ENCODE results near the gene RASEF. TPM values are rescaled to one million over a fixed set of nuclear protein-coding genes. Genes with fewer than 3 reads are reported as not detected.
"Not testable (repeated sequence)": the region's sequence is repeated elsewhere in the genome, so short reads cannot be mapped to it uniquely, and the experiment has no call there.

Gene RASEF
- total RNA-seq (2014; rRNA removed; shearing (Covaris generic); ENCODE audit: low replicate concordance), result 3.8 and 7.0 TPM in 2 replicates

DNA sequence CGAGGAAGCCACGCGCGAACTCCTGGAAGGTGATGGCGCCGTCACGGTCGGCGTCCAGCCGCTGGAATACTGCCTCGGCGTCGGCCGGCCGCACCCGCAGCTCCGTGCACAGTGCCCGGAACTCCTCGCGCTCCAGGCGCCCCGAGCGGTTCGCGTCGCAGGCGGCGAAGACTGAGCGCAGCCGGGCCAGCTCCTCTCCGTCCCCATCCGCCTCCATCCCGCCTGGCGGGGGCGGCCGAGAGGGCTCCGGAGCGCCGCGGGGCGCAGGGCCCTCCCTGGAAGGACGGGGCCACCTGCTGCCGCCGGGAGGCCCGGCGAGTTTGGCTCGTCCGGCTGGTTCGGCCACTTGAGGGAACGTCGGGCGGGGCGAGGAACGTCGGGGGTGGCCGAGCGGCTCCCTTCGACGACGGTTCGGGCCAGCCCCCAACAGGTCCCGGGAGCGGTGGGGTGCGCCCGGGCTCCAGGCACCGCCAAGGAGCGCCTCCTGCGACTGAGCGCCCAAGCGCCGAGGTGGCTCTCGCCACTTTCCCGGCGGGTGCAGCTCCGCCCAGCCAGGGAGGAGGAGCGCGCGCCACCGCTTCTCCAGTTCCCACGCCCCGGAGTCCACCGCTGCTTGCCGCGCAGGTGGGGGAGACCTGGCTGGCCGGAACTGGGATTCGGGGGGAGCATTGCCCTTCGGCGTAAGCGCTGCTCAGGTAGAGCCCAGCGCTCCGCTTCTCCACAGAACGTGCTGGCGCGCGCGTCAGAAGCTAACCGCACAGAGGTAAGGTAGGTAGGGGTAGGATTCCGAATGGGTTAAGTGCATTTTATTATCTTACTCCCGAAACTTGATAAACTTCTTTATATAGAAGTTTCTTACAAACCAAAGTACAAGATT lies at the start of gene RASEF:
Gene RASEF (minus strand): TSS at position 492 of the 877 bp plus-strand sequence. CDS start 275 bp downstream, at position 217.
- DNase-seq (ENCODE audit: low read depth), result peak; percentile 74
- in situ Hi-C loops (cut with HindIII; ENCODE audit: low pct_unique_long_range_greater_than_20kb, low sequenced_read_pairs), result no loop called here

DNA sequence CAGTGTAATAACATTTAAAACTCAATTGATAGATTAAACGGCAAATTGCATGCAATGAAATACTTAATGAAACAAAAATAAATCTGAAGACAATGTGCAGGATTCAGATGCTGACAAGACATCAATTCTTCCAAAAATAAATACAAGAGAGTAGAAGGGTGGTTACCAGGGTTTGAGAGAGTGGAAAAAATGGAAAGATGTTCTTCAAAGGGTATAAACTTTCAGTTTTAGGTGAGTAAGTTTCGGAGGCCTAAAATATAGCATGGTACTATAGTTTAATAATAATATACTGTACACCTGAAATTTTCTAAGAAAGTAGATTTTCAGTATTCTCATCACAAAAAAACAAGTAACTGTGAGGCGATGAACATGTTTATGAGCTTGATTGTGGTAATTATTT lies 48.2 kb upstream of the RASEF start:
- in situ Hi-C loops (cut with HindIII; ENCODE audit: low pct_unique_long_range_greater_than_20kb, low sequenced_read_pairs), result no loop called here
- DNase-seq (ENCODE audit: low read depth), result no peak

DNA sequence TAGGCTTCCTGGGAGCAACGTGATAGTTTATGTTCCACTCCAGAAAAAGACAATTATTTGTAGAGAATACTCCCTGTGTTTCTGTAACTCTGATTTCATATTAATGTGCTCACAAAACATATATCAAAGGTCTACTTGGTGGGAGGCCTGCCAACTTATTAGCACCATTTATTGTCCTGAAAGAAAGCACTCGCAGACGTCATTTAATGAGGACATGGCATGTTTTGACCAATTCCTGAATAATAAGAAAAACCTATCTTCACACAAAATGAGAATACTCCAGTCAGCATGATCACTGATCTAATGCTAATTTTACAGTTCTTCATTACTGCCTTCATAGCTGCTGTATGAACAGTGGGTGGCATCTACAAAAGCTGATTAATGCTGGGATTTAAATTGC lies 46.4 kb upstream of the RASEF start:
- no peak for DNase-seq (ENCODE audit: low read depth)
- in situ Hi-C loops (cut with HindIII; ENCODE audit: low pct_unique_long_range_greater_than_20kb, low sequenced_read_pairs), result no loop called here

DNA sequence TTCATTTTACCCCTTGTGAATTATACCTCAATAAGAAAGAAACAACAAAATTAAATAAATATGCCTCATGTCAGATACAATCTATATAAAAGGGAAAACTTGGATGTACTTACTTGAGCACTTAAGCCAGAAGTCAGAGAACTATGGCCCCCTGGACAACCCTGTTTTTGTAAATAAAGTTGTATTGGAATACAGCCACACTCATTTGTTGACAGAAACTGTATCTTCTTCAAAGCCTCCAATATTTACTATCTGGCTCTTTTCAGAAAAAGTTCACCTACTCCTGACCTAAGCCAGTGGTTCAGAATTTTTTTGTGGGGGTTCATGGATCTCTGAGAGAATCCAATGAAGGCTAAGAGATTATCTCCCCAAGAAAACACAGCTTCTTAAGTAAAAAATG lies 45.3 kb upstream of the RASEF start:
- DNase-seq (ENCODE audit: low read depth), result no peak
- in situ Hi-C loops (cut with HindIII; ENCODE audit: low pct_unique_long_range_greater_than_20kb, low sequenced_read_pairs), result no loop called here

DNA sequence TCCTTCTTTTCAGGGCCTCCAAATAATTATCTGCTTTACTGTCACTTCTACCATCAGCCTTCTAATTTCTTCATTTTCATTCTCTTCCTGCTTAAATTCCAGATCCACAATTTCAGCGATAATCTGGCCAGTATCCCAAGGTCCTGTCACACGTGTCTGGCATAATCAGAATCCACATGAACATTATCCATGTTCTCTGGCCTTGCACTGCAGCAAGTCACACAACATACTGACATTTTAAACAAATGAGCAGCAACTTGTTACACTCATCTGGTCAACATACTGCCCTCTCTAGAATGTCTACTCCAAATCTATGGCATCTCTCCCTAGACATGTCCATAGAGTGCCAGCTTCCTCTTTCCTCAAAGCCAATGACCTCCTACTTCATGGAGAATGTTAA lies 43.8 kb upstream of the RASEF start:
- in situ Hi-C loops (cut with HindIII; ENCODE audit: low pct_unique_long_range_greater_than_20kb, low sequenced_read_pairs), result no loop called here

DNA sequence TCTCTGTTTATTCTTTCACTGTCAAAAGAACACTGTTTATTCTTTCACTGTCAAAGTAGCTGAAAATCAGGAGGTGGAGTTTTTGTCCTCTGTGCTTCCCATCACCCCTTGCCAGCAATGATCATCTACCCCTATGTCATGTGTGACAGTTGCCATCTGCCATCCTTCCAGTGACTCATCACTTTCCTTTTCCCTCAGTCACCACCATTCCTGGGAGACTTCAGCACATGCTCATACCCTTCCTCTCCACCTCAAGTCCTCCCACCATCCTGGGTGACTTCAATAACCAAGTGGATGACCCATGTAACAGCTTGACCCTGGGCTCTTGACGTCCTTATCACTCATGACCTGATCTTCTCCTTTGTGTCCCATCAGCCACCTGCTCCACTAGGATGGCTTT lies 43.3 kb upstream of the RASEF start:
- in situ Hi-C loops (cut with HindIII; ENCODE audit: low pct_unique_long_range_greater_than_20kb, low sequenced_read_pairs), result no loop called here
- peak; percentile 3 for DNase-seq (ENCODE audit: low read depth)

More for the DNA sequence above, 43.8 kb upstream of the RASEF start:
- DNase-seq (ENCODE audit: low read depth), result no peak

DNA sequence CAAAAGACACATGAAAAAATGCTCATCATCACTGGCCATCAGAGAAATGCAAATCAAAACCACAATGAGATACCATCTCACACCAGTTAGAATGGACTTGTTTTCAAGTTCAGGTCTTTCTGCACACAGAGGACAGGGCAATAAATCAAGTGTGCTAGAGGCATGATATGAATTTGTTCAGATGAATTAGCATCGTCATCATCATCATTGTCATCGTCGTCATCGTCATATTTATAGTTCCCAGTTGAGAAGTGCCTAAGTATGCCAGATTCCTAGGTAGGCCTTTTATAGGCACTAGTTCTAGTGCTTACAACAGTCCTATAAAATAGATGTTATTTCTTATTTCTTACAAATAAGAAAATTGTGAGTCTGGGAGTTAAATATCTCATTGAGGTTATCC lies 34.7 kb upstream of the RASEF start:
- in situ Hi-C loops (cut with HindIII; ENCODE audit: low pct_unique_long_range_greater_than_20kb, low sequenced_read_pairs), result no loop called here
- DNase-seq (ENCODE audit: low read depth), result no peak

DNA sequence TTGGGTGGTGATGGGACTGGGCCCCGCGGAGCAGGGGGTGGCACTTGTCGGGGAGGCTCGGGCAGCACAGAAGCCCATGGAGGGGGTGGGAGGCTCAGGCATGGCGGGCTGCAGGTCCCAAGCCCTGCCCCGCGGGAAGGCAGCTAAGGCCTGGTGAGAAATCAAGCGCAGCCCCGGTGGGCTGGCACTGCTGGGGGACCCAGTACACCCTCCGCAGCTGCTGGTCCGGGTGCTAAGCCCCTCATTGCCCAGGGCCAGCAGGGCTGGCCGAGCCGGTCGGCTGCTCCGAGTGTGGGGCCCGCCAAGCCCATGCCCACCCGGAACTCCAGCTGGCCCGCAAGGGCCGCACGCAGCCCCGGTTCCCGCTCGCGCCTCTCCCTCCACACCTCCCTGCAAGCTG lies 30.4 kb upstream of the RASEF start:
- DNase-seq (ENCODE audit: low read depth); in situ Hi-C loops (cut with HindIII; ENCODE audit: low pct_unique_long_range_greater_than_20kb, low sequenced_read_pairs): not testable (repeated sequence)

DNA sequence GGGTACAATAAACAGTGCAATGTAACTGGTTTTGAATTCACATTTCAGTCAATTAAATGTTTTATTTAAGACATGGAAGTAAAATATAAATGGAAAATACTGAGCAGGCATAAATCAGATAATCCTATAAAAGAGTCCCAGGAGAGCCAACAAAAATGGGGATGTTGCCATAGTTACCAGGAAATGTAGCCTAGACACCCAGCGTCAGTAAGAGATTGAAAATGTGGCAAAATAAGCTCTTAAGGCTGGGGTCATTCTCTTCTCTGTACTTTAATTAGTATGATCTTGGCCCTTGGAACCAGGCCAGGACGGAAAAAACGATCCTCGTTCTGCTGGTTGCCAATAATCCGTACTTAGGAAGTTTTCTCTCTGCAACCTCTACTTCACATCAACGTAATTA lies 18.9 kb upstream of the RASEF start:
- in situ Hi-C loops (cut with HindIII; ENCODE audit: low pct_unique_long_range_greater_than_20kb, low sequenced_read_pairs), result no loop called here
- DNase-seq (ENCODE audit: low read depth), result no peak

DNA sequence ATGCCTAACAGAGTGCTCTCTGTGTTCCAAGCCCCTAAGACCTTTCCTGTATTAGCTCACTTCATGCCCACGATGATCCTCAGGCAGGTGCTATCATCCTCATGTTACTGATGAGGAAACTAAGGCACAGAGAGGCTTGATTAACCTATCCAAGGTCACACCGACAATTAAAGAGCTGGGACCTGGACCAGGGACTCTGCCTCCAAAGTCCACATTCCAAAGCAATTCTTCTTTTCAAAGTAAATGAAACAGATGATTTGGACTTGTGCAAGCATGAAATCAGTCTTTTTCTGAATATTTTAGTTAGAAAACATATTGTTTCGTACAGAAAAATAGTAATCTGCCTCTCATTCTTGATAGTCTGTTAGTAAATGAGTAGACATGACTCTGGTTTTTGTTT lies 18.1 kb upstream of the RASEF start:
- no peak for DNase-seq (ENCODE audit: low read depth)
- in situ Hi-C loops (cut with HindIII; ENCODE audit: low pct_unique_long_range_greater_than_20kb, low sequenced_read_pairs), result no loop called here

DNA sequence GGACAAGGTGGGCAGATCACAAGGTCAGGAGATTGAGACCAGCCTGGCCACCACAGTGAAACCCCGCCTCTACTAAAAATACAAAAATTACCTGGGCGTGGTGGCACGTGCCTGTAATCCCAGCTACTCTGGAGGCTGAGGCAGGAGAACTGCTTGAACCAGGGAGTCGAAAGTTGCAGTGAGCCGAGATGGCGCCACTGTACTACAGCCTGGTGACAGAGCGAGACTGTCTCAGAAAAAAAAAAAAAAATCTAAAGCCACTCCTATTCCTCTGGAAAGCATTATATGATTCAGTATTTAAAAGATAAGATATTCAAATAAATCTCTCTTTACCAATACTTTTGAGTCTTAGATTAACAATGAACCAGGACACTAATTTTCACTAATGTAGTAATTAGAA lies 13.0 kb upstream of the RASEF start:
- in situ Hi-C loops (cut with HindIII; ENCODE audit: low pct_unique_long_range_greater_than_20kb, low sequenced_read_pairs), result not testable (repeated sequence)

DNA sequence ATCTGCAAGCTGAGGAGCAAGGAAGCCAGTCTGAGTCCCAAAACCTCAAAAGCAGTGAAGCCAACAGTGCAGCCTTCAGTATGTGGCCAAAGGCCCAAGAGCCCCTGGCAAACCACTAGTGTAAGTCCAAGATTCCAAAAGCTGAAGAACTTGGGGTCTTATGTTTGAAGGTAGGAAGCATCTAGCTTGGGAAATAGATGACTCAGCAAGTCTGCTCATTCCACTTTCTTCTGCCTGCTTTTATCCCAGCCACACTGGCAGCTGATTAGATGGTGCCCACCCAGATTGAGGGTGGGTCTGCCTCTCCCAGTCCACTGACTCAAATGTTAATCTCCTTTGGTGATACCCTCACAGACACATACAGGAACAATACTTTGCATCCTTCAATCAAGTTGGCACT lies 9.6 kb upstream of the RASEF start:
- DNase-seq (ENCODE audit: low read depth); in situ Hi-C loops (cut with HindIII; ENCODE audit: low pct_unique_long_range_greater_than_20kb, low sequenced_read_pairs): not testable (repeated sequence)

More for the DNA sequence above, 13.0 kb upstream of the RASEF start:
- not testable (repeated sequence) for DNase-seq (ENCODE audit: low read depth)

DNA sequence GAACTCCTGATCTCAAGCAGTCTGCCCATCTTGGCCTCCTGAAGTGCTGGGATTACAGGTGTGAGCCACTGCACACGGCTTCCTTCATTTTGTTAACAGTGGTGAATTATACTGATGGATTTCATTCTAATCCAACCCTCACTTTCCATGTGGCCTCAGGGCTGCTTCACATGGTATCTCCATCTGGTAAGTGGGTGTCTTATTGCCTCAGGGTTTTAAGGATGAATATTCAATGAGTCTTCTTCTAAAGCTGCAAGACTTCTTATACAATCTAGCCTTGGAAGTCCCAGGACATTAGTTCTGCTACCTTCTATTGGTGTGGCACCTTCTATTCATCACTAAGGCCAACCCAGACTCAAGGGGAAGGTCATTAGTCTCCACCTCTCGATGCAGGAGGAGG lies 8.7 kb upstream of the RASEF start:
- DNase-seq (ENCODE audit: low read depth), result no peak
- in situ Hi-C loops (cut with HindIII; ENCODE audit: low pct_unique_long_range_greater_than_20kb, low sequenced_read_pairs), result no loop called here

DNA sequence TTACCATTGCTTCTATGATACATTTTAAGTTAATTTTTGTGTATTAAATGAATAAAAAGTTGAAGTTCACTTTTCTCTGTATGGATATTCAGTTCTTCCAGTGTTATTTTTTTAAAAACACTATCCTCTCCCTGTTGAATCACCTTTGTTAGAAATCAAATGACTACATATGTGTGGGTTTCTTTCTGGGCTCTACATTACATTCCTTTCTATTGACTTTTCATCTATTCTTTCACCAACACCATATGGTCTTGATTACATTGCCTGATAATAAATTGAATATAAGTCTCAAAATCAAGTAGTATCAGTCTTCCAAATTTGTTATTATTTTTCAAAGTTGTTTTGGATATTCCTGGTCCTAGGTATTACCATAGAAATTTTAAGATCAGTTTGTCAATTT lies 7.3 kb upstream of the RASEF start:
- no peak for DNase-seq (ENCODE audit: low read depth)
- in situ Hi-C loops (cut with HindIII; ENCODE audit: low pct_unique_long_range_greater_than_20kb, low sequenced_read_pairs), result no loop called here

DNA sequence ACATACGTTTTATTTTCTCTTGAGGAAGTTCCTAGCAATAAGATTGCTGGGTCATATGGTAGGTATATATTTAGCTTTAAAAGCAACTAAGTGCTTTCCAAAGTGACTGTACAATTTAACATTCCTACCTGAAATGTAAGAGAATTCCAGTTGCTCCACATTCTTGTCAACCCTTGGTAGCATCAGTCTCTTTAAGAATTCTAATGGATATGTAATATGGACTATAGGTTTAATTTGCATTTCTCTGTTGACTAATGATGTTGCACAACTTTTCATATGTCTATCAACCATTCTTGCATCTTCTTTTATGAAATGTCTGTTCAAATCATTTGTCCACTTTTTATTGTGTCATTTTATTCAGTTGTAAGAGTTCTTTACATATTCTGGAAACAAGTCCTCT lies 6.7 kb upstream of the RASEF start:
- in situ Hi-C loops (cut with HindIII; ENCODE audit: low pct_unique_long_range_greater_than_20kb, low sequenced_read_pairs), result no loop called here
- DNase-seq (ENCODE audit: low read depth), result no peak

DNA sequence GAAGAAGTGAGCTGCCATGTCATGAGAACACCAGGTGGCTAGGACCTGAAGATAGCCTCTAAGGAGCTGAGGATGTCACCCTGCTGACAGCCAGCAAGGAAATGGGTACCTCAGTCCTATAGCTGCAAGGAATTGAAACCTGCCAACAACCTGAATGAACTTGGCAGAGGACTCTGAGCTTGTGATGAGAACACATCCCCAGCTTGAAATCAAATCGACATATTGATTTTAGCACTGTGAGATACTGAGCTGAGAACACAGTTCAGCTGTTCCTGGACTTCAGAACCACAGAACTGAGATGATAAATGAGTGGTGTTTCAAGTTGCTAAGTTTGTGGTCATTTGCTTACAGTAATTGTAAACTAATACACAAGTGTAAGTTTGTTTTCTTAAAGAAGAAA lies 5.5 kb upstream of the RASEF start:
- DNase-seq (ENCODE audit: low read depth), result no peak
- in situ Hi-C loops (cut with HindIII; ENCODE audit: low pct_unique_long_range_greater_than_20kb, low sequenced_read_pairs), result no loop called here

DNA sequence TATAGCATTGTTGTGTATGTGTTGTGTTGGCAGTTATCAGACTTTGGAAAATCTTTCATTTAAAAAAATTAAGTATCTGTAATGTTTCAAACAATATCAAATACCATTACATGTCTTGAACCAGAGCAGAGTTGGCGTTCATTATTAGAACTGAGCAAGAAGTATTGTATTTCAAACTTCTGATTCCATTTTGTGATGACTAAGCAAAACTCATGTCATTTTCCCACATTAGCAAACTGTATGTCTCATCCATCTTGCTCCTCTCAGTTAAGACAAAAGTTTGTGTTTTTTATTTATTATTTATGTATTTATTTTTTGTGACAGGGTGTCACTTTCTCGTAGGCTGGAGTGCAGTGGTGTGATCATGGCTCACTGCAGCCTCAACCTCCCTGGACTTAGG lies 4.6 kb upstream of the RASEF start:
- DNase-seq (ENCODE audit: low read depth), result no peak
- in situ Hi-C loops (cut with HindIII; ENCODE audit: low pct_unique_long_range_greater_than_20kb, low sequenced_read_pairs), result no loop called here

DNA sequence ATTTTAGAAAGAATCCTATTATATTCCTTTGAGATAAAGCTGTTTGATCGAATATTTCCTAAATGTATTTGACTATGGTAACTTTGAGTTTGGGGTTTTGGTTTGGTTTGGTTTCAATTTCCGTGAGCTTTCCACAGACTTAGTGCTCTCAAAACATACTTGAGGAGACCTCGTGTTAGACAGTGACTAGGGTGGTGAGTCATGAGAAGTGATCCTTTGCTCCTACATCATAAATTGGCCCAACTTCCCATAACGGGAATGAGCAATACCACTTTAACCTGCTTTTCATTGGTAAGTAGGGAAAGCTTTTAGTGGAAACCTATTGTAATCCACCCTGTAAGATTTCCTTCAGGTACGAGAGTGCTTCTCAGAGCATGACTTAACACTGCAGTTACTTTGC lies 3.8 kb upstream of the RASEF start:
- in situ Hi-C loops (cut with HindIII; ENCODE audit: low pct_unique_long_range_greater_than_20kb, low sequenced_read_pairs), result no loop called here
- DNase-seq (ENCODE audit: low read depth), result peak; percentile 41

DNA sequence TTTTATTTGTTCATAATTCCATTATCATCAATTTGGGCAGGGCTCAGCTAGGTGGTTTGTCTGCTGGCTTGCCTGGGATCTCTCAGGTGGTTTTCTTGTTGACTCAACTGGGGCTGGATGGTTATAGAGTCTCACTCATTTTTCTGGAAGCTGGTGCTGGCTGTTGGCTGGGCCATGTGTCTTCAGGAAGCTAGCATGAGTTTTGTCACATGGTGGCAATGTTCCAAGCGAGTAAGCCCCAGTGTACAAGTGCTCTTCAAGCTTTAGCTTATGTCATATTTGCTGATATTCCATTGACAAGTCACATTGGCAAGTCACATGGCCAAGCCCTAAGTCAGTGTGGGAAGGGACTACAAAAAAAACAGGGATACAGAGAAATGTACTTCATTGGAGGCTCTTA lies 2.3 kb upstream of the RASEF start:
- in situ Hi-C loops (cut with HindIII; ENCODE audit: low pct_unique_long_range_greater_than_20kb, low sequenced_read_pairs), result no loop called here
- no peak for DNase-seq (ENCODE audit: low read depth)

DNA sequence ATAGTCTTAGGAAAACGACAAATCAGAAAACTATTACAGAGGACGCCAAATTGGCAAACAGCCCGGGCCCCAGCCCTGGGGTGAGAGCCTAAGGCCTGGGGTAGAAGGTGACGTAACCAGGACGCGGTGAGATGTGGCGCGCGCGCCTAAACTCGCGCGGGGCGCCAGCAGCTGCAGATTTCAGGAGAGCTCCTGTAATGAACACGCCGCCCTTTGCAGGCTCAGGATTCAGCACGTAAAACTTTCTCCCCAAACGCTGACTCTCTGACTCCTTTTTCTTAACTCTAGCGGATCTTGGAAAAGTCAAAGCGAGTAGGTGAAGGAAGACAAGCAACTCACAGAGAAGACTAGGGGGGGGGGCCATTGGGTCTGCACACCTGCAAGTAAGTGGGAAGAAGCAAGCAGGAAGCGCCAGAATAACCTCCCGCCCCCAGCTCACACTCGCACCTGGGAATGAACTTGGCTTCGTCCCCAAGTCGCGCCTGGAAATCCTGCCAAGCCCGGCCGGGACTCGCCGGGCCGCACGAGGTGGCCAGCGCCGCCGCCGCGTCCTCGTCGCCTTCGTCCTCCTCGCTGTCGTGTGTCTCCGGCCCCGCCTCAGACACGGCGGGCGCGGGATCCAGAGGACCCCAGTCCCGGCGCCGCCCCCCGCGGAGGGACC lies 822 bp downstream of the RASEF start:
- DNase-seq (ENCODE audit: low read depth), result peak; percentile 68
- in situ Hi-C loops (cut with HindIII; ENCODE audit: low pct_unique_long_range_greater_than_20kb, low sequenced_read_pairs), result no loop called here
